ENCODE measurements around the gene EFNA1.

- TF ChIP-seq, protein P1, sequence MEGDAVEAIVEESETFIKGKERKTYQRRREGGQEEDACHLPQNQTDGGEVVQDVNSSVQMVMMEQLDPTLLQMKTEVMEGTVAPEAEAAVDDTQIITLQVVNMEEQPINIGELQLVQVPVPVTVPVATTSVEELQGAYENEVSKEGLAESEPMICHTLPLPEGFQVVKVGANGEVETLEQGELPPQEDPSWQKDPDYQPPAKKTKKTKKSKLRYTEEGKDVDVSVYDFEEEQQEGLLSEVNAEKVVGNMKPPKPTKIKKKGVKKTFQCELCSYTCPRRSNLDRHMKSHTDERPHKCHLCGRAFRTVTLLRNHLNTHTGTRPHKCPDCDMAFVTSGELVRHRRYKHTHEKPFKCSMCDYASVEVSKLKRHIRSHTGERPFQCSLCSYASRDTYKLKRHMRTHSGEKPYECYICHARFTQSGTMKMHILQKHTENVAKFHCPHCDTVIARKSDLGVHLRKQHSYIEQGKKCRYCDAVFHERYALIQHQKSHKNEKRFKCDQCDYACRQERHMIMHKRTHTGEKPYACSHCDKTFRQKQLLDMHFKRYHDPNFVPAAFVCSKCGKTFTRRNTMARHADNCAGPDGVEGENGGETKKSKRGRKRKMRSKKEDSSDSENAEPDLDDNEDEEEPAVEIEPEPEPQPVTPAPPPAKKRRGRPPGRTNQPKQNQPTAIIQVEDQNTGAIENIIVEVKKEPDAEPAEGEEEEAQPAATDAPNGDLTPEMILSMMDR (conservative IDR thresholded peaks at IDR 0.05; ENCODE audit: low read depth, low read length): no peak
- TF ChIP-seq EZH2phosphoT487 (IDR thresholded peaks at IDR 0.05; ENCODE audit: borderline replicate concordance, low read length) (no peak), EZH2 (IDR thresholded peaks at IDR 0.05; ENCODE audit: low read length, unreplicated experiment) (no peak)
Measured at GRCh38 chr1:155137154-155137949, 9.7 kb downstream of the EFNA1 start.

All from PC-3 (cell line).